DMS53 treated with DMSO at 0.1 percent for 48 hours (cell line): ENCODE measurements around the gene PDCD11.
"Not testable (repeated sequence)": the region's sequence is repeated elsewhere in the genome, so short reads cannot be mapped to it uniquely, and the experiment has no call there.

Experiments used
- DNase-seq: peaks from one replicate; lab custom pipeline; 2025; ENCODE audit not compliant: unreplicated experiment; lab: John Stamatoyannopoulos, UW

PDCD11 gene

GRCh38 chr10:103417148-103417469, 20.7 kb downstream of the PDCD11 start:
- DNase-seq: not testable (repeated sequence)

GRCh38 chr10:103417601-103418000, 21.2 kb downstream of the PDCD11 start:
- no peak for DNase-seq

- no peak for DNase-seq
These were observed 22.7 kb downstream of the PDCD11 start for GRCh38 chr10:103419101-103419500.

- DNase-seq: no peak
These were observed 27.3 kb downstream of the PDCD11 start for GRCh38 chr10:103423748-103424147.

- DNase-seq: no peak
These were observed 31.4 kb downstream of the PDCD11 start for GRCh38 chr10:103427866-103428265.

- no peak for DNase-seq
These were observed 32.7 kb downstream of the PDCD11 start for GRCh38 chr10:103428989-103429643.

GRCh38 chr10:103429647-103430046, 33.2 kb downstream of the PDCD11 start:
- DNase-seq: no peak

- DNase-seq: peak; percentile 5
These were observed 35.5 kb downstream of the PDCD11 start for GRCh38 chr10:103431902-103432301.

- no peak for DNase-seq
These were observed 37.4 kb downstream of the PDCD11 start for GRCh38 chr10:103433858-103434257.

- no peak for DNase-seq
These were observed 43.4 kb downstream of the PDCD11 start for GRCh38 chr10:103439776-103440175.

GRCh38 chr10:103440416-103440815, 44.0 kb downstream of the PDCD11 start:
- DNase-seq: no peak

GRCh38 chr10:103441206-103441605, 44.8 kb downstream of the PDCD11 start:
- DNase-seq: no peak

- DNase-seq: no peak
These were observed 45.2 kb downstream of the PDCD11 start for GRCh38 chr10:103441611-103442010.

- DNase-seq: no peak
These were observed 45.6 kb downstream of the PDCD11 start for GRCh38 chr10:103442031-103442461.

GRCh38 chr10:103443475-103444185, 47.2 kb downstream of the PDCD11 start:
- no peak for DNase-seq

- DNase-seq: no peak
These were observed 48.1 kb downstream of the PDCD11 start for GRCh38 chr10:103444478-103444877.

GRCh38 chr10:103445366-103445765, 48.9 kb downstream of the PDCD11 start:
- DNase-seq: no peak

GRCh38 chr10:103445767-103446567, 49.5 kb downstream of the PDCD11 start:
- DNase-seq: no peak

- no peak for DNase-seq
These were observed 50.8 kb downstream of the PDCD11 start for GRCh38 chr10:103447187-103447586.

- no peak for DNase-seq
These were observed 52.3 kb downstream of the PDCD11 start for GRCh38 chr10:103448746-103449145.

GRCh38 chr10:103449208-103450144, 53.0 kb downstream of the PDCD11 start:
- DNase-seq: no peak
